ENCODE measurements around the gene GNB1L.

GNB1L gene

GRCh38 chr22:19760058-19760950, 94.4 kb downstream of the GNB1L start, which contains the start of gene TBX1:
Gene TBX1 (plus strand): TSS chr22:19760778. CDS start chr22:19760844, 66 bp downstream.
- Histone ChIP-seq H3K4me1 (ENCODE audit: control insufficient read depth, insufficient read depth, low read length) (no peaks in the 10 kb centered on the region), H3K27ac (ENCODE audit: low read depth, low read length) (no peak within 1 kb of the TSS), H3K9ac (ENCODE audit: low read length) (no peak within 1 kb of the TSS), H3K27me3 (ENCODE audit: control insufficient read depth, insufficient read depth, low read length) (peaks cover 53% of the 10 kb centered on the region), H3K36me3 (ENCODE audit: control insufficient read depth, insufficient read depth, low read length) (no peaks in the 10 kb centered on the region), H3K4me3 (ENCODE audit: low read length) (peak within 1 kb of the TSS; percentile 44)

- Histone ChIP-seq H3K36me3 (ENCODE audit: control insufficient read depth, insufficient read depth, low read length) (no peaks in the 10 kb centered on the region), H3K27ac (ENCODE audit: low read depth, low read length) (no peak overlapping the region), H3K27me3 (ENCODE audit: control insufficient read depth, insufficient read depth, low read length) (peaks cover 53% of the 10 kb centered on the region), H3K9ac (ENCODE audit: low read length) (no peak overlapping the region), H3K4me1 (ENCODE audit: control insufficient read depth, insufficient read depth, low read length) (no peaks in the 10 kb centered on the region), H3K4me3 (ENCODE audit: low read length) (no peak overlapping the region)
Measured at GRCh38 chr22:19759427-19760057, 95.1 kb downstream of the GNB1L start.

GRCh38 chr22:19758896-19759426, 95.7 kb downstream of the GNB1L start:
- Histone ChIP-seq H3K9ac (ENCODE audit: low read length) (no peak overlapping the region), H3K27me3 (ENCODE audit: control insufficient read depth, insufficient read depth, low read length) (peaks cover 58% of the 10 kb centered on the region), H3K4me3 (ENCODE audit: low read length) (no peak overlapping the region), H3K27ac (ENCODE audit: low read depth, low read length) (no peak overlapping the region), H3K4me1 (ENCODE audit: control insufficient read depth, insufficient read depth, low read length) (no peaks in the 10 kb centered on the region), H3K36me3 (ENCODE audit: control insufficient read depth, insufficient read depth, low read length) (no peaks in the 10 kb centered on the region)

GRCh38 chr22:19757985-19758895, 96.4 kb downstream of the GNB1L start:
- Histone ChIP-seq H3K4me1 (ENCODE audit: control insufficient read depth, insufficient read depth, low read length) (no peaks in the 10 kb centered on the region), H3K27me3 (ENCODE audit: control insufficient read depth, insufficient read depth, low read length) (peaks cover 55% of the 10 kb centered on the region), H3K27ac (ENCODE audit: low read depth, low read length) (no peak overlapping the region), H3K4me3 (ENCODE audit: low read length) (no peak overlapping the region), H3K9ac (ENCODE audit: low read length) (no peak overlapping the region), H3K36me3 (ENCODE audit: control insufficient read depth, insufficient read depth, low read length) (no peaks in the 10 kb centered on the region)

GRCh38 chr22:19757140-19757984, 97.3 kb downstream of the GNB1L start:
- no peak overlapping the region for H3K9ac ChIP-seq (ENCODE audit: low read length)
- H3K27ac ChIP-seq (ENCODE audit: low read depth, low read length) = no peak overlapping the region
- H3K36me3 ChIP-seq (ENCODE audit: control insufficient read depth, insufficient read depth, low read length) = no peaks in the 10 kb centered on the region
- peaks cover 47% of the 10 kb centered on the region for H3K27me3 ChIP-seq (ENCODE audit: control insufficient read depth, insufficient read depth, low read length)
- peak overlapping the region; percentile 36 for H3K4me3 ChIP-seq (ENCODE audit: low read length)
- H3K4me1 ChIP-seq (ENCODE audit: control insufficient read depth, insufficient read depth, low read length) = no peaks in the 10 kb centered on the region

- no peaks in the 10 kb centered on the region for H3K36me3 ChIP-seq (ENCODE audit: control insufficient read depth, insufficient read depth, low read length)
- H3K27ac ChIP-seq (ENCODE audit: low read depth, low read length) = no peak overlapping the region
- H3K9ac ChIP-seq (ENCODE audit: low read length) = no peak overlapping the region
- H3K27me3 ChIP-seq (ENCODE audit: control insufficient read depth, insufficient read depth, low read length) = peaks cover 40% of the 10 kb centered on the region
- peak overlapping the region; percentile 36 for H3K4me3 ChIP-seq (ENCODE audit: low read length)
- H3K4me1 ChIP-seq (ENCODE audit: control insufficient read depth, insufficient read depth, low read length) = no peaks in the 10 kb centered on the region
Measured at GRCh38 chr22:19756288-19757128, 98.2 kb downstream of the GNB1L start.

- Histone ChIP-seq H3K9ac (ENCODE audit: low read length) (no peak overlapping the region), H3K4me1 (ENCODE audit: control insufficient read depth, insufficient read depth, low read length) (no peaks in the 10 kb centered on the region), H3K27ac (ENCODE audit: low read depth, low read length) (no peak overlapping the region), H3K27me3 (ENCODE audit: control insufficient read depth, insufficient read depth, low read length) (peaks cover 38% of the 10 kb centered on the region), H3K36me3 (ENCODE audit: control insufficient read depth, insufficient read depth, low read length) (no peaks in the 10 kb centered on the region), H3K4me3 (ENCODE audit: low read length) (no peak overlapping the region)
Measured at GRCh38 chr22:19755722-19756287, 98.9 kb downstream of the GNB1L start.

GRCh38 chr22:19755145-19755710, 99.4 kb downstream of the GNB1L start:
- Histone ChIP-seq H3K4me1 (ENCODE audit: control insufficient read depth, insufficient read depth, low read length) (no peaks in the 10 kb centered on the region), H3K27ac (ENCODE audit: low read depth, low read length) (no peak overlapping the region), H3K4me3 (ENCODE audit: low read length) (no peak overlapping the region), H3K36me3 (ENCODE audit: control insufficient read depth, insufficient read depth, low read length) (no peaks in the 10 kb centered on the region), H3K9ac (ENCODE audit: low read length) (no peak overlapping the region), H3K27me3 (ENCODE audit: control insufficient read depth, insufficient read depth, low read length) (peaks cover 39% of the 10 kb centered on the region)

- H3K9ac ChIP-seq (ENCODE audit: low read length) = no peak overlapping the region
- no peak overlapping the region for H3K27ac ChIP-seq (ENCODE audit: low read depth, low read length)
- H3K27me3 ChIP-seq (ENCODE audit: control insufficient read depth, insufficient read depth, low read length) = peaks cover 44% of the 10 kb centered on the region
- no peaks in the 10 kb centered on the region for H3K4me1 ChIP-seq (ENCODE audit: control insufficient read depth, insufficient read depth, low read length)
- H3K36me3 ChIP-seq (ENCODE audit: control insufficient read depth, insufficient read depth, low read length) = no peaks in the 10 kb centered on the region
- no peak overlapping the region for H3K4me3 ChIP-seq (ENCODE audit: low read length)
Measured at GRCh38 chr22:19754701-19755144, 100.0 kb downstream of the GNB1L start.

GRCh38 chr22:19753996-19754700, 100.5 kb downstream of the GNB1L start:
- no peaks in the 10 kb centered on the region for H3K4me1 ChIP-seq (ENCODE audit: control insufficient read depth, insufficient read depth, low read length)
- no peak overlapping the region for H3K27ac ChIP-seq (ENCODE audit: low read depth, low read length)
- H3K27me3 ChIP-seq (ENCODE audit: control insufficient read depth, insufficient read depth, low read length) = peaks cover 42% of the 10 kb centered on the region
- H3K4me3 ChIP-seq (ENCODE audit: low read length) = no peak overlapping the region
- no peaks in the 10 kb centered on the region for H3K36me3 ChIP-seq (ENCODE audit: control insufficient read depth, insufficient read depth, low read length)
- H3K9ac ChIP-seq (ENCODE audit: low read length) = no peak overlapping the region
